Stimulated activated CD4-positive, alpha-beta T cell treated with anti-CD3 and anti-CD28 coated beads, Interleukin-15, amount 100 ng/mL, for 1 hour (primary cell): ENCODE results near the gene ATP10A.

Source experiments
- DNase-seq, 2 donors: peaks; one replicate each; pipeline ENCODE4 v3.0.0-alpha.2; 2020; ENCODE audit warnings: low read depth in 1 of 2, low spot score in 1 of 2

ATP10A gene

GRCh38 chr15:25797035-25797434 is 66.1 kb downstream of the ATP10A start:
- DNase-seq = no peak

GRCh38 chr15:25796395-25796794 is 66.7 kb downstream of the ATP10A start:
- no peak for DNase-seq

- DNase-seq = no peak
Measured at GRCh38 chr15:25795712-25796111, 67.4 kb downstream of the ATP10A start.

- DNase-seq = no peak
Measured at GRCh38 chr15:25795061-25795460, 68.1 kb downstream of the ATP10A start.

- no peak for DNase-seq
Measured at GRCh38 chr15:25793354-25794050, 69.6 kb downstream of the ATP10A start.

GRCh38 chr15:25792128-25792527 is 71.0 kb downstream of the ATP10A start:
- DNase-seq = no peak

DNA sequence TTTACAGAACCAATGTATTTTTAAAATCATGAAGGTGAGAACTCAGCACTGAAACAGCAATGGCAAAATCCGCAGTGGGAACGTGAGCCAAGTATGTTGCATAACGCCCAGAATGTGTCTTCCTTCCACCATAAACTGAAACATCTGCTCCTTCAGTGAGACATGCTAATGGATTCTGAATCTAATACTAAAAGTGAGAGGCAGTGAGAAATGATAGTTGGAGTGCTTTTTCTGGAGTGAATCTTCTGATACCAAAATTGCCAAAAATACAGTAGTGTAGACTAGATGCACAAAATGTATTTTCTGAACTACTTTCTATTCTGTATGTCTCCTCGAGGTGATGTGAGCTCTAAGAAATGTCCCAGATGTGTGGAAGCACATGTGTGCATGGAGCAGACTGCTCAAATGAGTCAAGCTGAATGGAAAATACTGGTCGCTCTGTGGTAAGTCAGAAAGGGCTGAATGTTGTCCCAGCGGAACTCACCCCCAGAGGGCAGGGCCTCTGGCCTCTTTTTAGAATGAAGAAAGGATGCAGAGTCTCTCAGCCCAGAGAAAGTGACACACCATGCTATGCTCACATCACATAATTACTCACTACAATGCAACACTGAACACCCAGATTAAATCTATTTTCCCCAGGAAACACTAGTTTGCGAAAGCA is 73.0 kb downstream of the ATP10A start:
- DNase-seq = no peak

DNA sequence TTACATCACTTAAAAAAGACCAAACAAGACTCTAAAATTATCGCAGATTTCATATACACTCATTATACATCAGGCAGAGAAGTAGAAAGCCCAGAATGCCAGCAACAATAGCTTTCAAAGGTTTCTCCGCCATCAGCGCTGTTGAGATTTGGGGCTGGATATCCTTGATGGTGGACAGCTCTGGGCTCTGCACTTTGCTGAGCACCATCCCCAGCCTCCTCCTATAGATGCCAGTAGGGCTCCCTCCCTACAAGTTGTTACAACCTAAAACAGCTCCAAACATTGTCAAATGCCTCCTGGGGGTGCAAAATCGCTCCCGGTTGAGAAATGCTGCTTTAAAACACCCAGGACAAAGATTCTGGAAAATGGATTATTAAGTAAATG is 73.5 kb downstream of the ATP10A start:
- DNase-seq = no peak

DNA sequence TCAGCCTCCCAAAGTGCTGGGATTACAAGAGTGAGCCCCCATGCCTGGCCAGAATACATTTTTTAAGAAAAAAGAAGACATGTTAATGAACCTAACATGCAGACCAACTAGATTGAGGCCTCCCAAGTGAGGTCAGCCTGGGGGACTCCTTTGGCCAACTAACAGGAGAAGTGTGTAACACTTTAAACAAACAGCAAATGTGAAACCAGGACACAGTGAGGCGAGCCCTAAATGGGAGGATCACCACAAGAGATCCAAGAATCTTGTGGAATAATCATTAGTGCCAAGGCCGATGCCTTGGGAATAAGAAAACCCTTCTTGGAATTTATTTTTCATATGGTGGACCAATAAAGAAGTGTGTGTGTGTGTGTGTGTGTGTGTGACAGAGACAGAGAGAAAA is 73.9 kb downstream of the ATP10A start:
- DNase-seq = no peak

- no peak for DNase-seq
Measured at GRCh38 chr15:25787855-25788520, 75.1 kb downstream of the ATP10A start.

GRCh38 chr15:25787381-25787780 is 75.7 kb downstream of the ATP10A start:
- DNase-seq = no peak

DNA sequence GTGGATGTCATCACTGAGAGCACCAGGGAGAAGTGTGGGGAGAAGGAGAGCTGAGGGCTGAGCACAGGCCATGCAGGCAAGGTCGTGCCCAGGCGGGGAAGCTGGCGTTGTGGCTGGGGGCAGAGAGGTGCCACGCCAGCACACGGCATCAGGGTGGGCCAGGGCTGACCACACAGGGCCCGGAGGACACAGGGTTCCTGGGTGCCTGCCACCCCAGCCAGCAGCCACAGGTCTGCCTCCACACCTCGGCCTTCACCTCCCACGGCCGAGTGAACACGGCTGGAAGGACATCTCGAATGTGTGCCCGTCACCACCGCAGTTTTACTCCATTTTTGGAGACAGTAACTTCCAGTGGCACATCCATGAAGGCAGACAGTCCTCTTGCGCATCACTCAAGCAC is 77.1 kb downstream of the ATP10A start:
- DNase-seq = no peak

DNA sequence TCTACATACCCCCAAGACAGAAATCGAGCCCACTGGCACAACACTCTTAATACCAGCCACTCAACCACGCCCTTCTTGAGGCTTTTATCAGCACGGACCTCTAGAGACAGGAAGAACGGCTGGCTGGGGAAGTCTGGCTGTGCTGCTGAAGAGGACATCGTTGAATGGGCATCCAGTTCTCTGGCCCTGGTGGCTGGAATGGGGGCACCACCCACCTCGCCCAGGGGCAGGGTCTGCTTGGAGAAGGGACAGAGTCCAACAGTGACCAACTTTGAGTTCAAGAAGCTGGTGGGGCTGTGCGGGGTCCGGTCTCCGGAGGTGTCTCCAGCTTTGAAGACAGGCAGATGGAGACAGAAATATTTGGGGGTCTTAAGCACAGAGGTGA is 77.5 kb downstream of the ATP10A start:
- no peak for DNase-seq

DNA sequence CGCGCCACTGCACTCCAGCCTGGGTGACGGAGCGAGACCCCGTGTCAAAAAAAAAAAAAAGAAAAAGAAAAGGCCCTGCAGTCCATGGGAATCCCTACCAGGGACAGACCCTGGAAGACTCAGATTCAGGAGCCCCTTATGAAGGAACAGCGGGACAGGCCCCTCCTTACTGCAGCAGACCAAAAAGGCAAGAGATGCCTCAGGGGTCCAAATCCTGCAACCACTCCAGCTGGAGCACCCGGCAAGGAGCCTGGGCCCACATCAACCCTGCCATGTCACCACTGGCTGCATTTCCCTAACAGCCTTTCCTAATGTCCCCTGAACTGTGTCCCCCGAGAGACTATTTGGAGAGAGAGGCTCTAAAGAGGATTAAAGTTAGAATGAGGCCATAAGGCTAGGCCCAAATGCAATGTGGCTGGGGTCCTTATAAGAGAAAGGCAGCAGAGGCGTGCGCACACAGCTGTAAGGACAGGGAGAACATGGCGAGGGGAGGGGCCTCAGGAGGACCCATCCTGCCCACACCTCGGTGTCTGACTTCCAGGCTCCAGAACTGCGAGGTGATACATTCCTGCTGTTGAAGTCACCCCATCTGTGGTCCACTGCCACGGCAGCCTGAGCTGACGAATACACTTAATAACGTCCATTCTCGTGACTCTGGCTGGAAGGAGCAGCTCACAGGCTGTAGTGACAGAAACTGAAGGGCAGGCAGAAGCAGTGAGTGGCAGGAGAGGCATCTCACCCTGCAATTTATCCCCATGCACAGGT is 78.1 kb downstream of the ATP10A start:
- no peak for DNase-seq

DNA sequence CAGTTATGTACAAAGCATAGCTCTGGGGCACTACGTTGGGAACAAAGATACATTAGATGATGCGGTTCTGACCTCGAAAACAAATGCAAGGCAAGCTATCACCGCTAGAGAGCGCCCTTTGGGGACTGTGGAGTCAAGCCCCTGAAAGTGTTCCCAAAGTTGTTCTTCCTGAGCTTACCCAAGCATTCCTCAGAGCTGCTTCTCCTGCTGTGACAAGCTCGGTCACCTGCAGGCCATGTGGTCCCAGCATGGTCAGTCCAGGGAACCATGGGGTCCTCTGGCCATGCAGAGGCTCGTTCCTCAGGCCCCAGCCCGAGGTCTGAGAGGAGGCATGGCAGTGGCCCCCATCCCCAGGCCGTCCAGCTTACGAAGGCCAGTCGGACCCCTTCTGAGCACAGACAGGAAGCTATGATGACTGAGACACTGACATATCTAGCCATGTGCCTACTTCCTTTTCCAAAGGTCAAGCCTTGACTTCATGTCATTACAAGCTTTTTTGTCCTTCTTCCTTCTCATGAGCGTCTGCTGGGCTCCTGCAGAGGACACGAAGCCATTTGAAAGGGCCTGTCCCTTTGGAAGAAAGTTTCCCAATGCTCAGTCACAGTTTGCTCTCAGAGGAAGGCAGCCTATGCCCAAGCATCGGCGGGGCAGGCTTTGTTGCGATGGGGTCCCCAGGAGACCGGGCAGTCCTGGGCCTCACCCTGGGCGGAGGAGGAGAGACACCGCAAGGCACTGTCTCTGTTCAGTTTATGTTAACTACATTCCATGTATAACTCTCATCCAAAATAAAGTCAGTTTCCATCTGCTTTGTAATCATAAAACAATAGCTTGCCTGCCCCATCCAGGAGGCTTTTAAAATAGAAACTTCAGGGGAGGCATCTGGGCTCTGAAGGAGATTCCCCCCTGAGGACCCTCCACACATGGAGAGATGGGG is 79.3 kb downstream of the ATP10A start:
- DNase-seq = peak in 1 of 2 donors; percentile 27

DNA sequence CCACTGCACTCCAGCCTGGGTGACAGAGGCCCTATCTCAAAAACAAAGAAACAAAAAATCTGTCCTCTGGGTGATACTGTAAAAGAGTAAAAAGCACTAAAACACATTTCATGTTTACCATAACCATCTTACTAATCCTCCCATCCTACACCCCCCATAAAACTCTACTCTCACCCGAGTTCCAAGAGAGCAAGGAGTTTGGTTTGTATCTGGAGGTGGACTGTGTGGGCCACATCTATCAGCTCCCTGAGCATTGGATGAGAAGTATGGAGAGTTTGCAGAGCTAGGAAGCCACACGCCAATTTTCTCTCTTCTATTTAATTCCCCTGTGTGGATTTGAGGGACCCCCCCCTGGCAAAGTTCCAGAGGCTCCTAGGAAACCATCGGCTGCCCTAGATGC is 80.0 kb downstream of the ATP10A start:
- no peak for DNase-seq

DNA sequence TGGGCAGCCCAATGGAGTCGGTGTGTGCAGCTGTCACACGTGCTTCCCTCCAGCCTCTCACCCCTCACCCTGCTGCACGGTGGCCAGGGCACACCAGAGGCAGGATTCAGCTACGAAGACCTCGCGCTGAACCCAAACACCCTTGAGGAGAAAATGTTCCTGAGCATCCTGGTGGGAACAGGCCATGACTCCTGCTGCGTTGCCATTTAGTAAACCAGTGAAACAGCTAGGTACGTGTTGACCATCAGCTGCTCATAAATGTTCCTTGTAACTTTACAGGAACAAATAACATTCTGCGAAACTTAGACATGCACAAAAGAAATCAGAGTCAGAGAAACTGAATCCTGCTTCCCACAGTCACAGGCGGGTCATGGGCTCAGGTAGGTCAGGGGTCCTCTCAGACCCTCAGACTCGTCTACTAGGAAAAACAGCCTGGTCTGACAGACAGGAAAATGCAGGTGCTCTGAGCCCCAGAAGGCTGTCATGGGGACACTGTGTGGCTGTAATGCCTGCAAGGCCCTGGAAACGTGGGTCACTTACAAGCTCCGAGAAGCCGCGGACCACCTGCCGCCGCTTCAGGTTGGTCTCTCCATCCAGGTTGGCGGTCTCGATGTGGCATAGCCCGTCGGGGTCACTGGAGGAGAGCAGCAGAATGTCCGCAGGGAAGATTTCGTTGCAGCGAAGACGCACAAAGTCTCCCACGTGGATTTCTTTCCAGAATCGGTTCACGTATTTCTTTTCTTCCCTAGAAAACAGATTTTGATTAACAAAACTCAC is 82.5 kb downstream of the ATP10A start:
- DNase-seq = no peak

GRCh38 chr15:25778161-25778560 is 85.0 kb downstream of the ATP10A start:
- DNase-seq = no peak

GRCh38 chr15:25777037-25777436 is 86.1 kb downstream of the ATP10A start:
- DNase-seq = no peak
